Neural crest cell (in vitro differentiated cells): ENCODE measurements around the gene SH3PXD2B. TPM values are rescaled to one million over a fixed set of nuclear protein-coding genes. Genes with fewer than 3 reads are reported as not detected.

Experiments used
- DNase-seq: peaks from one replicate; pipeline ENCODE4 v3.0.0; 2021; ENCODE audit warnings: low read depth, mixed read lengths, low spot score
- H3K27ac Mint-ChIP-seq: one replicate; pipeline ENCODE4 v1.8.0; 2021; ENCODE audit warnings: mild to moderate bottlenecking, mixed read lengths; ENCODE audit not compliant: unreplicated experiment
- H3K27me3 Mint-ChIP-seq: 2 replicates; pipeline ENCODE4 v1.8.0; 2021; ENCODE audit warnings: low read depth, mild to moderate bottlenecking, mixed read lengths
- H3K36me3 Mint-ChIP-seq: 2 replicates; pipeline ENCODE4 v1.8.0; 2021; ENCODE audit warnings: low read depth, mild to moderate bottlenecking, mixed read lengths
- H3K4me1 Mint-ChIP-seq: 2 replicates; pipeline ENCODE4 v1.8.0; 2021; ENCODE audit warnings: mixed read lengths
- H3K4me3 Mint-ChIP-seq: one replicate; pipeline ENCODE4 v1.8.0; 2021; ENCODE audit warnings: mild to moderate bottlenecking, mixed read lengths
- H3K9me3 Mint-ChIP-seq: 2 replicates; pipeline ENCODE4 v1.8.0; 2021; ENCODE audit warnings: mixed read lengths
- CTCF ChIP-seq: fragments of 200-600 bp; sonication (generic); conservative IDR thresholded peaks from 2 replicates; pipeline ENCODE4 v1.5.0; 2021; ENCODE audit warnings: antibody characterized with exemption, mild to moderate bottlenecking
- total RNA-seq: library from RNA; stranded (reverse); gene quantifications from 2 replicates; pipeline ENCODE4 v1.2.1, GENCODE V29; 2021

Gene SH3PXD2B
- total RNA-seq, 1 donor from 2014 or later: 86.1 TPM

GRCh38 chr5:172445866-172446265, 8.5 kb downstream of the SH3PXD2B start:
- Mint-ChIP-seq H3K9me3 (no peaks in the 10 kb centered on the region), H3K4me1 (peaks cover 35% of the 10 kb centered on the region), H3K27ac (no peak overlapping the region), H3K4me3 (no peak overlapping the region), H3K27me3 (no peaks in the 10 kb centered on the region), H3K36me3 (no peaks in the 10 kb centered on the region)
- no peak for DNase-seq
- TF ChIP-seq CTCF: no peak

- Mint-ChIP-seq H3K27ac (no peak overlapping the region), H3K4me1 (peaks cover 29% of the 10 kb centered on the region), H3K36me3 (no peaks in the 10 kb centered on the region), H3K9me3 (no peaks in the 10 kb centered on the region), H3K27me3 (no peaks in the 10 kb centered on the region), H3K4me3 (no peak overlapping the region)
- TF ChIP-seq CTCF: no peak
- DNase-seq: no peak
Observed at GRCh38 chr5:172444626-172445365, 9.5 kb downstream of the SH3PXD2B start.

GRCh38 chr5:172444110-172444510, 10.2 kb downstream of the SH3PXD2B start:
- DNase-seq: no peak
- no peak overlapping the region for H3K4me3 Mint-ChIP-seq
- no peaks in the 10 kb centered on the region for H3K27me3 Mint-ChIP-seq
- no peaks in the 10 kb centered on the region for H3K9me3 Mint-ChIP-seq
- peak overlapping the region; percentile 27 for H3K27ac Mint-ChIP-seq
- no peak for TF ChIP-seq CTCF
- H3K4me1 Mint-ChIP-seq: peaks cover 29% of the 10 kb centered on the region
- no peaks in the 10 kb centered on the region for H3K36me3 Mint-ChIP-seq

- no peak overlapping the region for H3K4me3 Mint-ChIP-seq
- H3K27me3 Mint-ChIP-seq: no peaks in the 10 kb centered on the region
- no peaks in the 10 kb centered on the region for H3K36me3 Mint-ChIP-seq
- TF ChIP-seq CTCF: no peak
- DNase-seq: no peak
- no peaks in the 10 kb centered on the region for H3K9me3 Mint-ChIP-seq
- peak overlapping the region; percentile 27 for H3K27ac Mint-ChIP-seq
- peaks cover 31% of the 10 kb centered on the region for H3K4me1 Mint-ChIP-seq
Observed at GRCh38 chr5:172443441-172444109, 10.8 kb downstream of the SH3PXD2B start.

- Mint-ChIP-seq H3K4me3 (no peak overlapping the region), H3K4me1 (peaks cover 34% of the 10 kb centered on the region), H3K27ac (no peak overlapping the region)
Observed at GRCh38 chr5:172442592-172442991, 11.7 kb downstream of the SH3PXD2B start.

More at GRCh38 chr5:172442592-172442991, 11.7 kb downstream of the SH3PXD2B start:
- Mint-ChIP-seq H3K27me3 (no peaks in the 10 kb centered on the region), H3K36me3 (no peaks in the 10 kb centered on the region), H3K9me3 (no peaks in the 10 kb centered on the region)
- DNase-seq: no peak
- no peak for TF ChIP-seq CTCF
